ENCODE data around the gene NLK. TPM values are rescaled to one million over a fixed set of nuclear protein-coding genes. Genes with fewer than 3 reads are reported as not detected.

Gene NLK
- total and polyA plus RNA-seq, 4 experiments from 2014 or later, result 1.2 to 14.0 (median 7.8) TPM

DNA sequence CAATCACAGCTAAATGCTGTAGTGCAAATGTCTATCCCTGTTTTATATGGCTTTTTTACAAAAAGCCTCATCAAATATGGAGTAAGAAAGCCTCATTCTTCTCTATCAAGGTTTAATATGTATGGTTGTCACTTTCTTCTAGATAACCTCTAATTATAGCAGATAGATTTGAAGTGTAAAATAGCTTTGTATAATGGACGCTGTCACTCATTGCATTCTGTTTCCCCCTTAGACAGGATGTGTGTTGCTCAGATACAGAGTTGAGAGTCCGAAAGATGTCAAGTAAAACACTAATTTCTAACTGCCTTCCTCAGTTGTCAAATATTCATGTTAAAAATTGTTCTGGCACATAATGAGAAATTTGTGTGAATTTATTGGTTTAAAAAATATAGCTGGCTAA, 88.0 kb downstream of the NLK start:
- no peak for DNase-seq
- peaks cover 20 to 39% of the 10 kb centered on the region in 2 donors for H3K36me3 Mint-ChIP-seq
- no peak overlapping the region for H3K4me3 ChIP-seq (ENCODE audit: low read length in 2 of 2)
- H3K9me3 ChIP-seq (ENCODE audit: control insufficient read depth in 1 of 2, low read length in 2 of 2), result no peaks in the 10 kb centered on the region
- no peak overlapping the region for H3K27ac Mint-ChIP-seq
- peaks cover 3% of the 10 kb centered on the region for H3K36me3 ChIP-seq (ENCODE audit: insufficient read depth, low read length)
- no peaks in the 10 kb centered on the region for H3K27me3 ChIP-seq (ENCODE audit: insufficient read depth, low read length)
- no peaks in the 10 kb centered on the region for H3K4me1 ChIP-seq (ENCODE audit: insufficient read depth, low read length)
- H3K4me3 Mint-ChIP-seq, result no peak overlapping the region
- intact Hi-C loops (cut with micrococcal nuclease), result no loop called here
- ChIA-PET POLR2A (ENCODE audit: partially characterized antibody) (no interaction called here), CTCF (ENCODE audit: partially characterized antibody) (interaction anchor here (0.8 kb wide), 1 partner anchor 36 kb away, joined by 3 read pairs; no protein-coding TSS in a partner anchor)
- H3K27ac ChIP-seq (ENCODE audit: low read depth, low read length), result no peak overlapping the region
- H3K27me3 Mint-ChIP-seq, result no peaks in the 10 kb centered on the region
- H3K4me1 Mint-ChIP-seq, result no peaks in the 10 kb centered on the region
- no peaks in the 10 kb centered on the region for H3K9me3 Mint-ChIP-seq

DNA sequence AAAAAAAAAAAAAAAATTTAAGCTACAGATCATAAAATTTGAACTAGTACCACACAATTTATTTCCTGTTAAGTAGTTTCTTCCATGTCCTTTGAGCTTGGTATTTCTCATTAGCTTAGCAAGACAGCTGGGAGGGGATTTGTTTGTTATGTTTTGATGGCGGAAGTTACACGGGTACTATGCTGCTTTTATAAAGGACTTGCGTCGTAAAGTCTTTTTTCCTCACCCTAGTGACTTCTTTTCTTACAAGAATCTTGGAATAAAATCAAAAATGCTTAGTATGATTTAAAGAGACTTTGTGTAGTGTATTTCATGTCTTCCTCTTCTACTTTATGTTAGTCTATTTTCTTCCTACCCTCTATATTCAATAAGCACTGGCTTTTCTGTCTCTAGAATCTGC, 89.1 kb downstream of the NLK start:
- Mint-ChIP-seq H3K9me3 (no peaks in the 10 kb centered on the region), H3K27me3 (no peaks in the 10 kb centered on the region), H3K36me3 (peaks cover 20 to 42% of the 10 kb centered on the region in 2 donors), H3K27ac (peak overlapping the region in 1 of 7 donors; percentile 31), H3K4me1 (no peaks in the 10 kb centered on the region), H3K4me3 (no peak overlapping the region)
- H3K4me3 ChIP-seq (ENCODE audit: low read length in 2 of 2), result no peak overlapping the region
- POLR2A ChIA-PET (ENCODE audit: partially characterized antibody), result no interaction called here
- CTCF ChIA-PET (ENCODE audit: partially characterized antibody), result no interaction called here
- no peaks in the 10 kb centered on the region for H3K27me3 ChIP-seq (ENCODE audit: insufficient read depth, low read length)
- H3K9me3 ChIP-seq (ENCODE audit: control insufficient read depth in 1 of 2, low read length in 2 of 2), result no peaks in the 10 kb centered on the region
- H3K4me1 ChIP-seq (ENCODE audit: insufficient read depth, low read length), result no peaks in the 10 kb centered on the region
- peaks cover 3% of the 10 kb centered on the region for H3K36me3 ChIP-seq (ENCODE audit: insufficient read depth, low read length)
- no peak overlapping the region for H3K27ac ChIP-seq (ENCODE audit: low read depth, low read length)
- DNase-seq, result no peak
- intact Hi-C loops (cut with micrococcal nuclease), result no loop called here

- POLR2A ChIA-PET (ENCODE audit: partially characterized antibody), result no interaction called here
- Histone ChIP-seq H3K4me3 (ENCODE audit: low read length in 2 of 2) (no peak overlapping the region), H3K9me3 (ENCODE audit: control insufficient read depth in 1 of 2, low read length in 2 of 2) (no peaks in the 10 kb centered on the region), H3K4me1 (ENCODE audit: insufficient read depth, low read length) (no peaks in the 10 kb centered on the region), H3K27me3 (ENCODE audit: insufficient read depth, low read length) (no peaks in the 10 kb centered on the region), H3K27ac (ENCODE audit: low read depth, low read length) (no peak overlapping the region), H3K36me3 (ENCODE audit: insufficient read depth, low read length) (peaks cover 3% of the 10 kb centered on the region)
- intact Hi-C loops (cut with micrococcal nuclease), result no loop called here
- H3K27ac Mint-ChIP-seq, result no peak overlapping the region
- no peaks in the 10 kb centered on the region for H3K9me3 Mint-ChIP-seq
- H3K4me3 Mint-ChIP-seq, result no peak overlapping the region
- no peaks in the 10 kb centered on the region for H3K4me1 Mint-ChIP-seq
- H3K36me3 Mint-ChIP-seq, result peaks cover 20 to 32% of the 10 kb centered on the region in 2 donors
- H3K27me3 Mint-ChIP-seq, result no peaks in the 10 kb centered on the region
- CTCF ChIA-PET (ENCODE audit: partially characterized antibody), result interaction anchor here (1.5 kb wide), 1 partner anchor 12 kb away, joined by 3 read pairs; no protein-coding TSS in a partner anchor
- no peak for DNase-seq
Observed at GRCh38 chr17:28133562-28133970, 91.1 kb downstream of the NLK start.

DNA sequence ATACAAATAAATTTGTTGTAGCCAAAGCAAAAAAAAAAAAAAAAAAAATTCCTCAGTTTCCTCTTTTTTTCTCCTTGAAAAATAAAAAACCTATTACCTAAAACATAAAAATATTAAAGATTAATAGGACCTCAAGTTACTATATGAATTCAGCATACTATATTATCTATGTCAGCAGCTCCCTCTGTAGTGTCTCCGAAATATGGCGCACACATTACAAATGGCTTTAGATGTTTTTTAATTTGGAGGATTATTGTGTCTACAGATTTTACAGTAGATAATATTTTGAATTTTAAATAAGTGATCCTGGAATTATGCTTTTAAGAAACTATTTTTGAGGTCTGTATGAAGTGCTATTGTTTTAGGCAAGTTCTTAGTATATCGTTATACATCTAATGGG, 94.4 kb downstream of the NLK start:
- H3K4me3 Mint-ChIP-seq, result no peak overlapping the region
- no peak for DNase-seq
- H3K27ac Mint-ChIP-seq, result no peak overlapping the region
- no peaks in the 10 kb centered on the region for H3K27me3 Mint-ChIP-seq
- no peaks in the 10 kb centered on the region for H3K27me3 ChIP-seq (ENCODE audit: insufficient read depth, low read length)
- H3K4me1 ChIP-seq (ENCODE audit: insufficient read depth, low read length), result no peaks in the 10 kb centered on the region
- H3K36me3 ChIP-seq (ENCODE audit: insufficient read depth, low read length), result peaks cover 3% of the 10 kb centered on the region
- POLR2A ChIA-PET (ENCODE audit: partially characterized antibody), result no interaction called here
- H3K4me3 ChIP-seq (ENCODE audit: low read length in 2 of 2), result no peak overlapping the region
- intact Hi-C loops (cut with micrococcal nuclease), result no loop called here
- no peak overlapping the region for H3K27ac ChIP-seq (ENCODE audit: low read depth, low read length)
- H3K36me3 Mint-ChIP-seq, result peaks cover 22 to 34% of the 10 kb centered on the region in 2 donors
- CTCF ChIA-PET (ENCODE audit: partially characterized antibody), result no interaction called here
- no peaks in the 10 kb centered on the region for H3K4me1 Mint-ChIP-seq
- H3K9me3 Mint-ChIP-seq, result no peaks in the 10 kb centered on the region
- H3K9me3 ChIP-seq (ENCODE audit: control insufficient read depth in 1 of 2, low read length in 2 of 2), result no peaks in the 10 kb centered on the region

- Histone ChIP-seq H3K27ac (ENCODE audit: low read depth, low read length) (no peak overlapping the region), H3K36me3 (ENCODE audit: insufficient read depth, low read length) (no peaks in the 10 kb centered on the region), H3K27me3 (ENCODE audit: insufficient read depth, low read length) (no peaks in the 10 kb centered on the region), H3K9me3 (ENCODE audit: control insufficient read depth in 1 of 2, low read length in 2 of 2) (no peaks in the 10 kb centered on the region), H3K4me1 (ENCODE audit: insufficient read depth, low read length) (no peaks in the 10 kb centered on the region), H3K4me3 (ENCODE audit: low read length in 2 of 2) (no peak overlapping the region)
- H3K36me3 Mint-ChIP-seq, result peaks cover 17 to 25% of the 10 kb centered on the region in 2 donors
- peak overlapping the region in 1 of 7 donors; percentile 72 for H3K27ac Mint-ChIP-seq
- H3K27me3 Mint-ChIP-seq, result no peaks in the 10 kb centered on the region
- no peak for DNase-seq
- ChIA-PET POLR2A (ENCODE audit: partially characterized antibody) (no interaction called here), CTCF (ENCODE audit: partially characterized antibody) (no interaction called here)
- H3K4me3 Mint-ChIP-seq, result no peak overlapping the region
- H3K9me3 Mint-ChIP-seq, result no peaks in the 10 kb centered on the region
- intact Hi-C loops (cut with micrococcal nuclease), result loop anchor here (10.0 kb wide), 1 partner anchor 55 kb away; no protein-coding TSS in a partner anchor
- no peaks in the 10 kb centered on the region for H3K4me1 Mint-ChIP-seq
Observed at GRCh38 chr17:28139822-28140221, 97.3 kb downstream of the NLK start.

DNA sequence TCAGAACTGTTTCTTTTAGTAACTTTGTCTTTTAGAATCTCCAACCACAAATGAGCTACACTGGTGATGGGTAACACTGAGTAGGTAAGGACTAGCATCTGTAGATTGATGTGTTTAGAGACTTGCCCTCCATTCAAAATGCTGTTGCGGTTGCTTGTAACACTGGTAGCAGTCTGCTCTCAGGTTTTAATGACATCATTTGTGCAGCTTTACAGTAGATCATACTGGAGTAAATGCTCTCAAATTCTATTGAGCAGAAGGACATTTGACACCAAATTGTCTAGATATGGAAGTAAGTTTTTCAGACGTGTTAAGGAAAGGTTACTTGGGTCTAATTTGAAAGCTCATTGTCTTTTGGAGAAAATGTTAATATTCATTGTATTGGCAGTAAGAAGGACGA, 98.8 kb downstream of the NLK start:
- H3K27ac Mint-ChIP-seq, result no peak overlapping the region
- POLR2A ChIA-PET (ENCODE audit: partially characterized antibody), result no interaction called here
- H3K4me1 ChIP-seq (ENCODE audit: insufficient read depth, low read length), result no peaks in the 10 kb centered on the region
- no peaks in the 10 kb centered on the region for H3K27me3 ChIP-seq (ENCODE audit: insufficient read depth, low read length)
- no peak overlapping the region for H3K4me3 ChIP-seq (ENCODE audit: low read length in 2 of 2)
- no peaks in the 10 kb centered on the region for H3K9me3 ChIP-seq (ENCODE audit: control insufficient read depth in 1 of 2, low read length in 2 of 2)
- no peak overlapping the region for H3K27ac ChIP-seq (ENCODE audit: low read depth, low read length)
- intact Hi-C loops (cut with micrococcal nuclease), result loop anchor here (10.0 kb wide), 1 partner anchor 57 kb away; no protein-coding TSS in a partner anchor
- H3K36me3 ChIP-seq (ENCODE audit: insufficient read depth, low read length), result no peaks in the 10 kb centered on the region
- CTCF ChIA-PET (ENCODE audit: partially characterized antibody), result no interaction called here
- DNase-seq, result no peak
- peaks cover 16 to 17% of the 10 kb centered on the region in 2 donors for H3K36me3 Mint-ChIP-seq
- no peaks in the 10 kb centered on the region for H3K9me3 Mint-ChIP-seq
- H3K4me3 Mint-ChIP-seq, result no peak overlapping the region
- H3K27me3 Mint-ChIP-seq, result no peaks in the 10 kb centered on the region
- no peaks in the 10 kb centered on the region for H3K4me1 Mint-ChIP-seq

DNA sequence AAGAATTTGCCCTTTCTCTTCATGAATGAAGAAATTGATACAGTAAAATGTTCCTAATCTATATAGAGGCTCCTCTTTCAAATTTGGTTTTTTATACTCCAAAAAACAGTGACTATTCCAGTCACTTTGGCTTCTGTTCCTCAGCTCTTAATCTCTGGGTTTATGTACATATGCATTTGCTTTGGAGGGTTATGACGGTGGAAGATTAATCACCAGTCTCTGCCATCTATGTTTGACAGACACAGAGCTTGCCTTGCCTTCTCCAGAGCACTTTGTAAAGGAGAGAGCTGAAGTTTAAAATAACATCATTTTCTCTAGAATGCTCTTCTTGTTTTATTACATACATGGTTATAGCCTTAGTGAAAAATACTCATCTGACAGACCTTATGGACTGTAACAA, 99.3 kb downstream of the NLK start:
- H3K9me3 Mint-ChIP-seq, result no peaks in the 10 kb centered on the region
- peaks cover 14 to 17% of the 10 kb centered on the region in 2 donors for H3K36me3 Mint-ChIP-seq
- H3K9me3 ChIP-seq (ENCODE audit: control insufficient read depth in 1 of 2, low read length in 2 of 2), result no peaks in the 10 kb centered on the region
- no peak overlapping the region for H3K4me3 ChIP-seq (ENCODE audit: low read length in 2 of 2)
- CTCF ChIA-PET (ENCODE audit: partially characterized antibody), result no interaction called here
- no peaks in the 10 kb centered on the region for H3K4me1 Mint-ChIP-seq
- H3K4me1 ChIP-seq (ENCODE audit: insufficient read depth, low read length), result no peaks in the 10 kb centered on the region
- H3K27me3 ChIP-seq (ENCODE audit: insufficient read depth, low read length), result no peaks in the 10 kb centered on the region
- intact Hi-C loops (cut with micrococcal nuclease), result loop anchor here (10.0 kb wide), 1 partner anchor 57 kb away; no protein-coding TSS in a partner anchor
- no peaks in the 10 kb centered on the region for H3K27me3 Mint-ChIP-seq
- no peaks in the 10 kb centered on the region for H3K36me3 ChIP-seq (ENCODE audit: insufficient read depth, low read length)
- POLR2A ChIA-PET (ENCODE audit: partially characterized antibody), result no interaction called here
- no peak for DNase-seq
- no peak overlapping the region for H3K4me3 Mint-ChIP-seq
- H3K27ac ChIP-seq (ENCODE audit: low read depth, low read length), result no peak overlapping the region
- no peak overlapping the region for H3K27ac Mint-ChIP-seq

GRCh38 chr17:28142305-28142704, 99.8 kb downstream of the NLK start:
- no peak overlapping the region for H3K27ac Mint-ChIP-seq
- DNase-seq, result no peak
- Histone ChIP-seq H3K27me3 (ENCODE audit: insufficient read depth, low read length) (no peaks in the 10 kb centered on the region), H3K4me1 (ENCODE audit: insufficient read depth, low read length) (no peaks in the 10 kb centered on the region), H3K36me3 (ENCODE audit: insufficient read depth, low read length) (no peaks in the 10 kb centered on the region), H3K27ac (ENCODE audit: low read depth, low read length) (no peak overlapping the region), H3K9me3 (ENCODE audit: control insufficient read depth in 1 of 2, low read length in 2 of 2) (no peaks in the 10 kb centered on the region), H3K4me3 (ENCODE audit: low read length in 2 of 2) (no peak overlapping the region)
- no peak overlapping the region for H3K4me3 Mint-ChIP-seq
- POLR2A ChIA-PET (ENCODE audit: partially characterized antibody), result no interaction called here
- peaks cover 14 to 17% of the 10 kb centered on the region in 2 donors for H3K36me3 Mint-ChIP-seq
- H3K27me3 Mint-ChIP-seq, result no peaks in the 10 kb centered on the region
- peaks cover 0 to 1% (median 0%) of the 10 kb centered on the region in 8 donors for H3K9me3 Mint-ChIP-seq
- CTCF ChIA-PET (ENCODE audit: partially characterized antibody), result no interaction called here
- intact Hi-C loops (cut with micrococcal nuclease), result loop anchor here (10.0 kb wide), 1 partner anchor 58 kb away; no protein-coding TSS in a partner anchor
- no peaks in the 10 kb centered on the region for H3K4me1 Mint-ChIP-seq

Measured in CD4-positive, alpha-beta memory T cell (primary cell).